Transverse colon (tissue), 4 donors: ENCODE data around the gene C9orf57. TPM values are rescaled to one million over a fixed set of nuclear protein-coding genes. Genes with fewer than 3 reads are reported as not detected.
"Not testable (repeated sequence)": the region's sequence is repeated elsewhere in the genome, so short reads cannot be mapped to it uniquely, and the experiment has no call there.

ENCODE experiments used
- DNase-seq: peaks from one replicate; pipeline ENCODE4 v3.0.0-alpha.2; 2019
- H3K27ac ChIP-seq, 4 donors: fragments of 200-600 bp; sonication (generic); 2 replicates each; pipeline ENCODE4 v1.5.1; 2016 to 2018; ENCODE audit warnings: inconsistent platforms in 4 of 4
- H3K27me3 ChIP-seq: fragments of 200-600 bp; sonication (generic); 2 replicates; pipeline ENCODE4 v1.5.1; 2017; ENCODE audit warnings: inconsistent platforms
- H3K36me3 ChIP-seq, 4 donors: fragments of 200-600 bp; sonication (generic); 2 replicates each; pipeline ENCODE4 v1.5.1; 2017 to 2019; ENCODE audit warnings: inconsistent platforms in 4 of 4
- H3K4me1 ChIP-seq, 4 donors: fragments of 200-600 bp; sonication (generic); 2 replicates each; pipeline ENCODE4 v1.5.1; 2017 to 2020; ENCODE audit warnings: inconsistent platforms in 4 of 4
- H3K4me3 ChIP-seq, 4 donors: fragments of 200-600 bp; sonication (generic); 1 replicate in 1 of 4; 2 replicates in 3 of 4; pipeline versions ENCODE4 v1.5.1 to v1.6.1; 2017 to 2019; ENCODE audit warnings: inconsistent platforms in 4 of 4
- H3K9me3 ChIP-seq, 2 donors: fragments of 200-600 bp; sonication (generic); 2 replicates each; pipeline ENCODE4 v1.5.1; 2017 to 2019; ENCODE audit warnings: inconsistent platforms in 2 of 2
- CTCF ChIP-seq, 5 experiments: fragments of 200-600 bp in 3 of 5; fragments of 450-650 bp in 2 of 5; sonication (generic) in 3 of 5; IDR thresholded peaks; 1 replicate in 2 of 5; 2 replicates in 3 of 5; pipeline ENCODE4 v1.5.1; 2016 to 2017; ENCODE audit warnings: antibody characterized with exemption in 5 of 5, inconsistent platforms in 3 of 5, mild to moderate bottlenecking in 2 of 5, moderate library complexity in 1 of 5
- EP300 ChIP-seq: sonication (generic); formaldehyde crosslinking; IDR thresholded peaks from one replicate; pipeline ENCODE4 v1.6.1; 2017; ENCODE audit warnings: antibody characterized with exemption, low read depth
- POLR2A ChIP-seq: fragments of 450-650 bp; IDR thresholded peaks from one replicate; pipeline ENCODE4 v1.6.1; 2016; ENCODE audit warnings: antibody characterized with exemption, mild to moderate bottlenecking, moderate library complexity
- POLR2AphosphoS5 ChIP-seq, 3 donors: sonication (generic); formaldehyde crosslinking; IDR thresholded peaks; one replicate each; pipeline ENCODE4 v1.6.1; 2016; ENCODE audit warnings: antibody characterized with exemption in 3 of 3
- WGBS, 2 donors: methylation state at CpG; one replicate each; pipeline ENCODE4 v1.1.5; 2018; ENCODE audit warnings: low coverage in 1 of 2; 5-methylcytosine and 5-hydroxymethylcytosine counted together
- in situ Hi-C, 4 donors: fragments of 200-750 bp; cut with MboI; loops; one replicate each; pipeline versions ENCODE4 v1.15.0 to v1.15.1; 2017; ENCODE audit warnings: low sequenced_read_pairs in 3 of 4, low pct_ligation_motif_present in 1 of 4, low pct_unique_long_range_greater_than_20kb in 1 of 4
- intact Hi-C: fragments of 100-400 bp; cut with DNase I; formaldehyde crosslinking; loops from one replicate; pipeline ENCODE4 v1.15.1; 2023; ENCODE audit warnings: low total_unique reads
- total RNA-seq, 4 donors: library from RNA; depleted of rRNA; stranded (reverse); fragments of >200 nt; gene quantifications; one replicate each; pipeline ENCODE4 v1.1.0, GENCODE V29; 2016

Gene C9orf57
- not detected for total RNA-seq

GRCh38 chr9:72060513-72060912, at the start of gene C9orf57:
Gene C9orf57, minus strand, starts transcription at chr9:72060613. Its CDS starts 1,282 bp downstream, at chr9:72059331.
- in situ Hi-C loops (loop anchor here in 1 of 4 donors (25.0 kb wide), 1 partner anchor 727 kb away; no protein-coding TSS in a partner anchor), intact Hi-C loops (no loop called here)
- Histone ChIP-seq H3K4me3 (no peak within 1 kb of the TSS), H3K27ac (no peak within 1 kb of the TSS), H3K4me1 (no peaks in the 10 kb centered on the region), H3K9me3 (no peaks in the 10 kb centered on the region), H3K27me3 (no peaks in the 10 kb centered on the region), H3K36me3 (no peaks in the 10 kb centered on the region)
- WGBS, 2 donors: 88 to 91% methylated on average over 4 of the region's 4 CpGs
- no peak for DNase-seq
- no peak for TF ChIP-seq EP300

- H3K36me3 ChIP-seq: no peaks in the 10 kb centered on the region
- H3K9me3 ChIP-seq: no peaks in the 10 kb centered on the region
- no peak overlapping the region for H3K27ac ChIP-seq
- no peaks in the 10 kb centered on the region for H3K27me3 ChIP-seq
- 91% methylated on average over 2 of the region's 2 CpGs; no CpG with 5 or more reads in 1 of the 2 donors for WGBS, 2 donors
- TF ChIP-seq POLR2AphosphoS5 (IDR thresholded peaks at IDR 0.05) (no peak), POLR2A (no peak), CTCF (IDR thresholded peaks at IDR 0.05) (no peak)
- DNase-seq: no peak
- in situ Hi-C loops: no loop called here
- no peaks in the 10 kb centered on the region for H3K4me1 ChIP-seq
- no peak overlapping the region for H3K4me3 ChIP-seq
- intact Hi-C loops: no loop called here
These were observed 42.1 kb upstream of the C9orf57 start for GRCh38 chr9:72102520-72102919.

- H3K27me3 ChIP-seq, H3K4me1 ChIP-seq, H3K36me3 ChIP-seq, H3K27ac ChIP-seq, in situ Hi-C loops, H3K4me3 ChIP-seq, DNase-seq, H3K9me3 ChIP-seq, intact Hi-C loops: not testable (repeated sequence)
- WGBS, 2 donors: 58 to 67% methylated on average over 3 of the region's 3 CpGs
These were observed 35.1 kb upstream of the C9orf57 start for GRCh38 chr9:72095520-72095919.

DNA sequence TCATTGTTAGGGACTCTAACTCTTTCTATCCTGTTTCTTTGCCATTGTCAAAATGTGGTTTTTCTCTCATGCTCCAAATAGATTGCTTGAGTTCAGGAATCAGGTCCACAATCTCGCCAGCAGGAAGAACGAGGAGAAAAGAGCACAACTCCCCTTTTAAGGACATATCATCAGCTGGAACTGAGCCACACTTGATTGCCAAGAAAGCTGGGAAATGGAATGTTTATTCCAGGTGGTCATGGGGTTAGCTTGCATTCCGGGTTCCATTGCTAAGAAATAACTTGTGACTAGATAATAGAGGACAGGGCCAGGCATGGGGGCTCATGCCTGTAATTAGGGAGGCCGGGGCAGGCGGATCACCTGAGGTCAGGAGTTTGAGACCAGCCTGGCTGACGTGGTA, 32.4 kb upstream of the C9orf57 start:
- DNase-seq: no peak
- TF ChIP-seq POLR2AphosphoS5 (IDR thresholded peaks at IDR 0.05) (no peak), CTCF (IDR thresholded peaks at IDR 0.05) (no peak), POLR2A (no peak), EP300 (no peak)
- H3K4me3 ChIP-seq: no peak overlapping the region
- intact Hi-C loops: no loop called here
- H3K36me3 ChIP-seq: no peaks in the 10 kb centered on the region
- H3K9me3 ChIP-seq: no peaks in the 10 kb centered on the region
- H3K27ac ChIP-seq: no peak overlapping the region
- no peaks in the 10 kb centered on the region for H3K27me3 ChIP-seq
- 50 to 79% methylated on average over 2 to 6 of the region's 6 CpGs for WGBS, 2 donors
- H3K4me1 ChIP-seq: no peaks in the 10 kb centered on the region
- in situ Hi-C loops: no loop called here

GRCh38 chr9:72089451-72090130, 29.2 kb upstream of the C9orf57 start:
- in situ Hi-C loops: no loop called here
- WGBS, 2 donors: 56 to 72% methylated on average over 2 of the region's 2 CpGs

More at GRCh38 chr9:72089451-72090130, 29.2 kb upstream of the C9orf57 start:
- TF ChIP-seq CTCF (IDR thresholded peaks at IDR 0.05) (no peak), POLR2AphosphoS5 (IDR thresholded peaks at IDR 0.05) (no peak)
- Histone ChIP-seq H3K27me3 (no peaks in the 10 kb centered on the region), H3K9me3 (no peaks in the 10 kb centered on the region), H3K4me3 (no peak overlapping the region), H3K36me3 (no peaks in the 10 kb centered on the region), H3K27ac (no peak overlapping the region), H3K4me1 (no peaks in the 10 kb centered on the region)
- intact Hi-C loops: no loop called here
- DNase-seq: no peak
